Upper lobe of left lung (tissue), 4 donors: ENCODE measurements around the gene ARHGAP8.

ENCODE experiments used
- CTCF ChIP-seq, 6 experiments: fragments of 450-650 bp in 4 of 6; fragments of 200-600 bp in 2 of 6; sonication (generic) in 2 of 6; IDR thresholded peaks; one replicate each; pipeline ENCODE4 v1.5.1; 2016 to 2019; ENCODE audit warnings: antibody characterized with exemption in 6 of 6
- POLR2A ChIP-seq, 4 donors: fragments of 450-650 bp; IDR thresholded peaks; one replicate each; pipeline ENCODE4 v1.5.1; 2016 to 2017; ENCODE audit warnings: antibody characterized with exemption in 4 of 4, mild to moderate bottlenecking in 2 of 4

DNA sequence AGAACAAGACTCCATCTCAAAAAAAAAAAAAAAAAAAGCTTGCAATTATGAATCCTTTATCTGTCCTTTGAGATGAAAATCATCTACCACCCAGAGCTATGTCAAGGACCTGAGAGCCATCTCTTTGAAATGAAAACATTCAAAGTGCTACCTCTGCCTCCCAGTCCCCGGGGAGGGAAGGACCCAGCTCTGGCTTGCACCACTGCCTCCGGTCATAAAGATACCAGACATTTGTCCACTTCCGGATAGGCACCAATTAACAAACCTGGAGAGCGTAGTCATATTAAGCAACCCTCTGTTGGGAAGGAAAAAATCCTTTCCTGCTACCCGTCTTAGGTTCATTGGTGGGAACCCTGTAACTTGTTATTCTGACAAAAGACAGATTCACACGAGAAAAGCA is 98.6 kb downstream of the ARHGAP8 start:
- no peak for TF ChIP-seq POLR2A (IDR thresholded peaks at IDR 0.05)
- no peak for TF ChIP-seq CTCF (IDR thresholded peaks at IDR 0.05)
